Panc1 (cell line): ENCODE measurements around the gene DEDD. TPM values are rescaled to one million over a fixed set of nuclear protein-coding genes. Genes with fewer than 3 reads are reported as not detected.
A peak's percentile ranks its signal among the peaks of the same experiment; 100 is the strongest.

Experiments
- ATAC-seq: fragments of 200-7000 bp; cut with Tn5 transposase; 2 replicates; pipeline ENCODE4 v1.9.1; 2020; ENCODE audit warnings: mild to moderate bottlenecking, moderate library complexity
- BruUV-seq: library from RNA; stranded (reverse); fragments of 400-500 nt; replicated peaks from 2 replicates; lab custom pipeline; 2021; lab: Mats Ljungman, UMichigan
- CTCF ChIA-PET: fragments of 300-600 bp; sonication (Branson Sonifier 250); formaldehyde crosslinking; loops from one replicate; lab custom pipeline; 2022; ENCODE audit warnings: antibody characterized with exemption; lab: Charles Lee
- POLR2A ChIA-PET: fragments of 300-600 bp; sonication (Branson Sonifier 250); formaldehyde crosslinking; loops from one replicate; lab custom pipeline; 2022; ENCODE audit warnings: antibody characterized with exemption; lab: Charles Lee
- DNase-seq: peaks from one replicate; pipeline ENCODE4 v3.0.0-alpha.2; 2010; ENCODE audit warnings: low read depth, low spot score
- H3K27ac ChIP-seq: 2 replicates; pipeline ENCODE4 v1.5.1; 2011; ENCODE audit warnings: mild to moderate bottlenecking, low read length, inconsistent platforms
- H3K27me3 ChIP-seq: fragments of 200-500 bp; sonication (Bioruptor generic); 2 replicates; pipeline ENCODE4 v1.6.0; 2014; ENCODE audit warnings: low read length, inconsistent platforms; ENCODE audit not compliant: control insufficient read depth, insufficient read depth
- H3K36me3 ChIP-seq: fragments of 200-500 bp; sonication (Bioruptor generic); 2 replicates; pipeline ENCODE4 v1.5.1; 2014; ENCODE audit warnings: inconsistent platforms, mild to moderate bottlenecking, low read length, moderate library complexity; ENCODE audit not compliant: control insufficient read depth, insufficient read depth
- H3K4me1 ChIP-seq: 2 replicates; pipeline ENCODE4 v1.5.1; 2011; ENCODE audit warnings: inconsistent platforms, mild to moderate bottlenecking, low read length, moderate library complexity; ENCODE audit not compliant: control insufficient read depth, insufficient read depth
- H3K4me3 ChIP-seq, 2 experiments: 2 replicates each; pipeline ENCODE4 v1.5.1; 2011 to 2012; ENCODE audit warnings: low read depth in 2 of 2, low read length in 2 of 2, mild to moderate bottlenecking in 2 of 2, inconsistent platforms in 1 of 2, moderate library complexity in 1 of 2
- H3K9me3 ChIP-seq: fragments of 200-500 bp; sonication (Bioruptor generic); 2 replicates; pipeline ENCODE4 v1.5.1; 2014; ENCODE audit warnings: low read depth, mild to moderate bottlenecking, inconsistent platforms, low read length, moderate library complexity; ENCODE audit not compliant: control insufficient read depth, insufficient read depth
- CTCF ChIP-seq: fragments of 450-650 bp; IDR thresholded peaks from 2 replicates; pipeline ENCODE4 v1.5.1; 2017; ENCODE audit warnings: mild to moderate bottlenecking
- POLR2AphosphoS5 ChIP-seq: IDR thresholded peaks from 2 replicates; pipeline ENCODE4 v1.6.1; 2012; ENCODE audit warnings: mild to moderate bottlenecking, low read depth, low read length, moderate library complexity
- REST ChIP-seq, 2 experiments: IDR thresholded peaks; 2 replicates each; pipeline ENCODE4 v1.6.1; 2011 to 2012; ENCODE audit warnings: low read depth in 2 of 2, control low read depth in 1 of 2, low read length in 1 of 2, mild to moderate bottlenecking in 1 of 2, moderate library complexity in 1 of 2; ENCODE audit not compliant: insufficient read depth in 1 of 2
- SIN3A ChIP-seq: IDR thresholded peaks from 2 replicates; pipeline ENCODE4 v1.6.1; 2012; ENCODE audit warnings: low read depth, mild to moderate bottlenecking, low read length, moderate library complexity, borderline replicate concordance; ENCODE audit not compliant: insufficient read depth
- TCF7L2 ChIP-seq: IDR thresholded peaks from 2 replicates; pipeline ENCODE4 v1.6.1; 2011; ENCODE audit warnings: mild to moderate bottlenecking, low read depth, low read length, inconsistent platforms
- in situ Hi-C: cut with HindIII; loops from 2 replicates; pipeline ENCODE4 v1.10.0; 2016; ENCODE audit warnings: low sequenced_read_pairs, low pct_unique_long_range_greater_than_20kb
- intact Hi-C: fragments of 100-400 bp; cut with micrococcal nuclease; formaldehyde crosslinking; loops from one replicate; pipeline ENCODE4 v1.10.0; 2022; ENCODE audit not compliant: unreplicated experiment
- total RNA-seq: library from RNA; stranded (reverse); gene quantifications from one replicate; pipeline ENCODE4 v1.2.1, GENCODE V29; 2021; ENCODE audit not compliant: unreplicated experiment

Gene DEDD
- total RNA-seq, 1 experiment from 2014 or later: 42.5 TPM

- BruUV-seq: no TSS peak
- H3K4me3 ChIP-seq: peak overlapping the region; percentile 82 to 90
- no peaks in the 10 kb centered on the region for H3K9me3 ChIP-seq
- in situ Hi-C loops (no loop called here), intact Hi-C loops (no loop called here)
- POLR2A ChIA-PET: interaction anchor here (0.5 to 2.0 kb wide), 2 partner anchors 22 to 47 kb away, joined by 5 to 8 read pairs; partner anchors contain the start of gene UFC1
- peaks cover 22% of the 10 kb centered on the region for H3K36me3 ChIP-seq
- ATAC-seq (peak; percentile 8), DNase-seq (no peak)
- peaks cover 10% of the 10 kb centered on the region for H3K4me1 ChIP-seq
- TF ChIP-seq TCF7L2 (no peak), POLR2AphosphoS5 (no peak), CTCF (no peak), REST (IDR thresholded peaks at IDR 0.05; ENCODE audit: insufficient read depth in 1 of 2, low read depth in 2 of 2, low read length in 1 of 2) (no peak), SIN3A (no peak)
- peak overlapping the region; percentile 93 for H3K27ac ChIP-seq
- no peaks in the 10 kb centered on the region for H3K27me3 ChIP-seq
- CTCF ChIA-PET: interaction anchor here (1.5 kb wide), 1 partner anchor 11 kb away, joined by 3 read pairs; the partner anchor contains the start of gene PPOX
Measured at GRCh38 chr1:161176468-161177111, 44.1 kb upstream of the DEDD start.

GRCh38 chr1:161175771-161176453 lies 43.4 kb upstream of the DEDD start:
- H3K36me3 ChIP-seq: peaks cover 25% of the 10 kb centered on the region
- intact Hi-C loops (no loop called here), in situ Hi-C loops (no loop called here)
- no peaks in the 10 kb centered on the region for H3K9me3 ChIP-seq
- no peak for TF ChIP-seq CTCF
- no peak for TF ChIP-seq SIN3A
- peak overlapping the region; percentile 82 to 90 for H3K4me3 ChIP-seq
- no peak for DNase-seq
- H3K27ac ChIP-seq: peak overlapping the region; percentile 24; the same call in 1 of the 2 replicates
- peaks cover 10% of the 10 kb centered on the region for H3K4me1 ChIP-seq
- ChIA-PET CTCF (no interaction called here), POLR2A (interaction anchor here (2.0 kb wide), 1 partner anchor 21 kb away, joined by 5 read pairs; the partner anchor contains the start of gene UFC1)
- TSS peak; percentile 67 for BruUV-seq
- ATAC-seq: no peak
- no peaks in the 10 kb centered on the region for H3K27me3 ChIP-seq
